ENCODE measurements around the gene CLDN6. TPM values are rescaled to one million over a fixed set of nuclear protein-coding genes. Genes with fewer than 3 reads are reported as not detected.

CLDN6 gene
- total RNA-seq, 1 experiment from 2014 or later, result 743 TPM

GRCh38 chr16:3015865-3016521 is 2.0 kb downstream of the CLDN6 start:
- H3T11ph ChIP-seq (ENCODE audit: low read length), result no peak overlapping the region
- Mint-ChIP-seq H3K27ac (peak overlapping the region in 2 of 3 experiments; percentile 88 to 92; a peak in 3 of 7 replicates), H3K9me3 (no peaks in the 10 kb centered on the region; a peak in 2 of 5 replicates), H3K4me1 (peaks cover 44 to 76% of the 10 kb centered on the region in 2 experiments), H3K4me3 (peak overlapping the region; percentile 91 to 96), H3K27me3 (ENCODE audit: low read depth) (peaks cover 11% of the 10 kb centered on the region), H3K36me3 (ENCODE audit: insufficient read depth in 1 of 3, low read depth in 3 of 3) (peaks cover 21 to 32% (median 30%) of the 10 kb centered on the region in 3 experiments)
- H4K8ac ChIP-seq (replicated peaks; ENCODE audit: insufficient read length, low read depth, low read length), result no peak overlapping the region
- H4K91ac ChIP-seq (ENCODE audit: insufficient read length, low read depth, low read length), result no peak overlapping the region
- H3K23ac ChIP-seq (ENCODE audit: insufficient read length, low read depth, low read length), result no peak overlapping the region
- H2BK15ac ChIP-seq (ENCODE audit: low read depth, low read length), result no peak overlapping the region
- H3K27me3 ChIP-seq (ENCODE audit: insufficient read depth, low read length), result no peaks in the 10 kb centered on the region
- no peak overlapping the region for H2BK120ac ChIP-seq (ENCODE audit: low read depth, low read length, poor library complexity, severe bottlenecking)
- no peak overlapping the region for H2AFZ ChIP-seq (ENCODE audit: low read length)
- peak overlapping the region; percentile 36 for H3K4me2 ChIP-seq (ENCODE audit: insufficient read depth, insufficient read length, low read length)
- no peak overlapping the region for H2BK5ac ChIP-seq (ENCODE audit: insufficient read length, low read length)
- no peak for DNase-seq
- no peaks in the 10 kb centered on the region for H4K20me1 ChIP-seq (ENCODE audit: control insufficient read depth, insufficient read depth, insufficient read length)
- no CpG with 5 or more reads among the region's 13 CpGs for WGBS (ENCODE audit: extremely low coverage, insufficient read length, low lambda C conversion rate)
- no peak overlapping the region for H3K18ac ChIP-seq (ENCODE audit: insufficient read length, low read depth, low read length)
- H3K56ac ChIP-seq (ENCODE audit: insufficient read length, low read depth, low read length), result no peak overlapping the region
- no peak overlapping the region for H2AK5ac ChIP-seq (ENCODE audit: insufficient read length, low read length)
- no peak overlapping the region for H2BK12ac ChIP-seq (ENCODE audit: insufficient read length, low read depth, low read length)
- no peak overlapping the region for H4K5ac ChIP-seq (ENCODE audit: insufficient read length, low read depth, low read length)
- H3K4ac ChIP-seq (ENCODE audit: low read depth, low read length), result no peak overlapping the region
- H3K9me3 ChIP-seq (ENCODE audit: control insufficient read depth, low read depth, low read length), result no peaks in the 10 kb centered on the region
- no peak for TF ChIP-seq CTCF (conservative IDR thresholded peaks at IDR 0.05)
- no peaks in the 10 kb centered on the region for H3K79me1 ChIP-seq (ENCODE audit: insufficient read depth, low read depth, low read length, poor library complexity, severe bottlenecking)
- H3K27ac ChIP-seq (ENCODE audit: insufficient read length, low read depth, low read length), result no peak overlapping the region
- no peak overlapping the region for H2BK20ac ChIP-seq (ENCODE audit: low read depth, low read length, poor library complexity, severe bottlenecking)
- peaks cover 21% of the 10 kb centered on the region for H3K23me2 ChIP-seq (ENCODE audit: insufficient read length, low read depth, low read length, poor library complexity, severe bottlenecking)
- no peak overlapping the region; the same call in 1 of the 2 replicates for H3K14ac ChIP-seq (ENCODE audit: insufficient read depth, low read length)
- peaks cover 9% of the 10 kb centered on the region; the same call in 1 of the 2 replicates for H3K79me2 ChIP-seq (ENCODE audit: insufficient read depth, low read length)
- H3K9ac ChIP-seq (ENCODE audit: extremely low read depth, insufficient read length, low read length), result no peak overlapping the region
- H3K4me1 ChIP-seq (ENCODE audit: insufficient read depth, low read length), result no peaks in the 10 kb centered on the region; the same call in 1 of the 2 replicates

Measured in H9 (cell line).